DMS 273 treated with DMSO at 0.1 percent for 48 hours (cell line): ENCODE data around the gene BCAS3.
"Not testable (repeated sequence)": the region's sequence is repeated elsewhere in the genome, so short reads cannot be mapped to it uniquely, and the experiment has no call there.

Experiments used
- DNase-seq: peaks from one replicate; lab custom pipeline; 2025; lab: John Stamatoyannopoulos, UW

Gene BCAS3

GRCh38 chr17:61129267-61130254 lies 451.9 kb downstream of the BCAS3 start:
- DNase-seq, result peak; percentile 22

- DNase-seq, result no peak
Observed at GRCh38 chr17:61130330-61130729, 452.7 kb downstream of the BCAS3 start.

GRCh38 chr17:61131585-61131984 lies 453.9 kb downstream of the BCAS3 start:
- DNase-seq, result no peak

- no peak for DNase-seq
Observed at GRCh38 chr17:61132524-61132923, 454.9 kb downstream of the BCAS3 start.

GRCh38 chr17:61133853-61134252 lies 456.2 kb downstream of the BCAS3 start:
- no peak for DNase-seq

GRCh38 chr17:61134551-61135235 lies 457.0 kb downstream of the BCAS3 start:
- no peak for DNase-seq

- DNase-seq, result no peak
Observed at GRCh38 chr17:61135782-61136181, 458.1 kb downstream of the BCAS3 start.

GRCh38 chr17:61136296-61136695 lies 458.6 kb downstream of the BCAS3 start:
- no peak for DNase-seq

GRCh38 chr17:61139219-61139618 lies 461.6 kb downstream of the BCAS3 start:
- no peak for DNase-seq

GRCh38 chr17:61140081-61140786 lies 462.6 kb downstream of the BCAS3 start:
- no peak for DNase-seq

GRCh38 chr17:61143026-61143425 lies 465.4 kb downstream of the BCAS3 start:
- no peak for DNase-seq

GRCh38 chr17:61144137-61144536 lies 466.5 kb downstream of the BCAS3 start:
- no peak for DNase-seq

GRCh38 chr17:61144617-61145564 lies 467.2 kb downstream of the BCAS3 start:
- DNase-seq, result no peak

- DNase-seq, result not testable (repeated sequence)
Observed at GRCh38 chr17:61146833-61147232, 469.2 kb downstream of the BCAS3 start.

GRCh38 chr17:61149106-61149825 lies 471.6 kb downstream of the BCAS3 start:
- no peak for DNase-seq

GRCh38 chr17:61149862-61150362 lies 472.3 kb downstream of the BCAS3 start:
- DNase-seq, result peak; percentile 72

GRCh38 chr17:61150686-61151299 lies 473.1 kb downstream of the BCAS3 start:
- DNase-seq, result no peak

GRCh38 chr17:61152898-61153297 lies 475.2 kb downstream of the BCAS3 start:
- no peak for DNase-seq

- DNase-seq, result no peak
Observed at GRCh38 chr17:61155590-61156237, 478.1 kb downstream of the BCAS3 start.
